OCI-LY7 (cell line): Measurements from ENCODE around the gene CASP5. TPM values are rescaled to one million over a fixed set of nuclear protein-coding genes. Genes with fewer than 3 reads are reported as not detected.
"Not testable (repeated sequence)": the region's sequence is repeated elsewhere in the genome, so short reads cannot be mapped to it uniquely, and the experiment has no call there.

Experiments
- BruUV-seq: library from RNA; stranded (reverse); fragments of 400-500 nt; replicated peaks from 2 replicates; lab custom pipeline; 2021; lab: Mats Ljungman, UMichigan
- CTCF ChIA-PET: fragments of 300-600 bp; sonication (Branson Sonifier 250); formaldehyde crosslinking; loops from one replicate; lab custom pipeline; 2022; ENCODE audit warnings: antibody characterized with exemption; ENCODE audit not compliant: unreplicated experiment; lab: Charles Lee
- POLR2A ChIA-PET: fragments of 300-600 bp; sonication (Branson Sonifier 250); formaldehyde crosslinking; loops from one replicate; lab custom pipeline; 2022; ENCODE audit warnings: antibody characterized with exemption; lab: Charles Lee
- DNase-seq: peaks from one replicate; pipeline ENCODE4 v3.0.0-alpha.2; 2015; ENCODE audit warnings: low spot score
- H2AFZ ChIP-seq: fragments of 200-600 bp; sonication (generic), shearing (Covaris generic); 2 replicates; pipeline ENCODE4 v1.6.1; 2014; ENCODE audit warnings: mild to moderate bottlenecking, antibody characterized with exemption, low read length, moderate library complexity
- H3K27ac ChIP-seq: fragments of 200-600 bp; sonication (generic); 2 replicates; pipeline ENCODE4 v1.5.1; 2014; ENCODE audit warnings: mixed run types, low read depth, mild to moderate bottlenecking, moderate library complexity, low read length, inconsistent platforms; ENCODE audit not compliant: poor library complexity, severe bottlenecking
- H3K36me3 ChIP-seq: fragments of 200-600 bp; sonication (generic); 2 replicates; pipeline ENCODE4 v1.6.1; 2014; ENCODE audit warnings: mild to moderate bottlenecking, antibody characterized with exemption, low read length, moderate library complexity, mixed read lengths; ENCODE audit not compliant: insufficient read depth
- H3K4me1 ChIP-seq: fragments of 200-600 bp; sonication (generic); 2 replicates; pipeline ENCODE4 v1.5.1; 2014; ENCODE audit warnings: mild to moderate bottlenecking, low read length; ENCODE audit not compliant: insufficient read depth, poor library complexity, severe bottlenecking
- H3K4me2 ChIP-seq: fragments of 200-600 bp; sonication (generic); 2 replicates; pipeline ENCODE4 v1.6.1; 2014; ENCODE audit warnings: mild to moderate bottlenecking, low read length
- H3K4me3 ChIP-seq: fragments of 200-600 bp; sonication (generic); 2 replicates; pipeline ENCODE4 v1.5.1; 2014; ENCODE audit warnings: mild to moderate bottlenecking, low read depth, low read length; ENCODE audit not compliant: poor library complexity, severe bottlenecking
- H3K79me2 ChIP-seq: fragments of 200-600 bp; sonication (generic); 2 replicates; pipeline ENCODE4 v1.6.1; 2016; ENCODE audit warnings: low read depth, mild to moderate bottlenecking, low read length, moderate library complexity, mixed read lengths; ENCODE audit not compliant: insufficient read depth
- H3K9me2 ChIP-seq: fragments of 200-600 bp; sonication (generic); 2 replicates; pipeline ENCODE4 v1.6.1; 2016; ENCODE audit warnings: mild to moderate bottlenecking, low read length, mixed read lengths; ENCODE audit not compliant: insufficient read depth
- H3K9me3 ChIP-seq: fragments of 200-600 bp; sonication (generic); 2 replicates; pipeline ENCODE4 v1.6.1; 2014; ENCODE audit warnings: mild to moderate bottlenecking, mixed run types, low read length, mixed read lengths
- H4K20me1 ChIP-seq: fragments of 200-600 bp; sonication (generic); 2 replicates; pipeline ENCODE4 v1.6.1; 2014; ENCODE audit warnings: mild to moderate bottlenecking, antibody characterized with exemption, low read length, moderate library complexity, mixed read lengths; ENCODE audit not compliant: insufficient read depth
- CTCF ChIP-seq: fragments of 200-600 bp; sonication (generic); conservative IDR thresholded peaks from 2 replicates; pipeline ENCODE4 v1.5.1; 2014; ENCODE audit warnings: mild to moderate bottlenecking, antibody characterized with exemption, low read length, moderate library complexity, mixed read lengths
- EZH2phosphoT487 ChIP-seq: fragments of 200-600 bp; sonication (generic); IDR thresholded peaks from 2 replicates; pipeline ENCODE4 v1.6.1; 2018; ENCODE audit warnings: low read depth, borderline replicate concordance, mild to moderate bottlenecking, mixed run types, antibody characterized with exemption, low read length, moderate library complexity, mixed read lengths
- intact Hi-C: fragments of 100-400 bp; cut with micrococcal nuclease; formaldehyde crosslinking; loops from one replicate; pipeline ENCODE4 v1.10.0; 2022; ENCODE audit not compliant: unreplicated experiment
- total RNA-seq, 2 experiments: library from RNA; depleted of rRNA in 1 of 2; stranded (reverse); fragments of >200 nt in 1 of 2; shearing (Covaris generic) in 1 of 2; gene quantifications; 2 replicates each; pipeline ENCODE4 v1.2.3, GENCODE V29; 2014 to 2022

The CASP5 gene
- total RNA-seq, 2 experiments from 2014 or later, result not detected

DNA sequence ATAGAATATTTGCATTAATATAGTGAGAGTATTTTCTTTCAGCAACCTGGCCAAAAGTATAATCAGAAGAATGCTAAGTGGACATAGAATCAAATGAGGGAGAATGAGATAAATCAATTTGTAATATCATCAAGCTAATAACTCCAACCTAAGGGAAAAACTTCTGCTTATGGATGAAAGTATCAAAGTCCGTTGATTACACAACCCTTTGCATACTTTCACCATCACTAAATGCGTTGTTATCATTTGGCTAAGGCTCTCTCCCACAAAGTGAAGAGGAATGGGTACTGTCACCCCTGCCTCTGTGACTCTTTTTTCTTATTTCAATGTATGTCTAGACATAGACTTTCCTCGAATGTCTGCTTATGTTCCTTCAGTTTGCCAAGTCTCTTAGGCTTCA lies 38.2 kb downstream of the CASP5 start:
- no peak overlapping the region for H3K4me2 ChIP-seq
- H3K9me2 ChIP-seq, result no peaks in the 10 kb centered on the region
- ChIA-PET CTCF (no interaction called here), POLR2A (no interaction called here)
- H3K4me3 ChIP-seq, result no peak overlapping the region
- no peaks in the 10 kb centered on the region for H3K9me3 ChIP-seq
- no peaks in the 10 kb centered on the region for H3K4me1 ChIP-seq
- no peak for TF ChIP-seq CTCF
- no peak for TF ChIP-seq EZH2phosphoT487
- H3K79me2 ChIP-seq, result no peaks in the 10 kb centered on the region
- DNase-seq, result no peak
- H3K27ac ChIP-seq, result no peak overlapping the region
- no peaks in the 10 kb centered on the region for H3K36me3 ChIP-seq
- BruUV-seq, result no TSS peak
- H2AFZ ChIP-seq, result no peak overlapping the region
- intact Hi-C loops, result no loop called here
- no peaks in the 10 kb centered on the region for H4K20me1 ChIP-seq

- ChIA-PET POLR2A (no interaction called here), CTCF (no interaction called here)
- H3K27ac ChIP-seq, result no peak overlapping the region
- no peak overlapping the region for H2AFZ ChIP-seq
- no peaks in the 10 kb centered on the region for H3K9me2 ChIP-seq
- no peak overlapping the region for H3K4me3 ChIP-seq
- H3K36me3 ChIP-seq, result no peaks in the 10 kb centered on the region
- TF ChIP-seq CTCF (no peak), EZH2phosphoT487 (no peak)
- BruUV-seq, result no TSS peak
- H4K20me1 ChIP-seq, result no peaks in the 10 kb centered on the region
- DNase-seq, result no peak
- H3K79me2 ChIP-seq, result no peaks in the 10 kb centered on the region
- no peak overlapping the region for H3K4me2 ChIP-seq
- intact Hi-C loops, result no loop called here
- no peaks in the 10 kb centered on the region for H3K4me1 ChIP-seq
- no peaks in the 10 kb centered on the region for H3K9me3 ChIP-seq
Observed at GRCh38 chr11:104979839-104980238, 43.1 kb downstream of the CASP5 start.

DNA sequence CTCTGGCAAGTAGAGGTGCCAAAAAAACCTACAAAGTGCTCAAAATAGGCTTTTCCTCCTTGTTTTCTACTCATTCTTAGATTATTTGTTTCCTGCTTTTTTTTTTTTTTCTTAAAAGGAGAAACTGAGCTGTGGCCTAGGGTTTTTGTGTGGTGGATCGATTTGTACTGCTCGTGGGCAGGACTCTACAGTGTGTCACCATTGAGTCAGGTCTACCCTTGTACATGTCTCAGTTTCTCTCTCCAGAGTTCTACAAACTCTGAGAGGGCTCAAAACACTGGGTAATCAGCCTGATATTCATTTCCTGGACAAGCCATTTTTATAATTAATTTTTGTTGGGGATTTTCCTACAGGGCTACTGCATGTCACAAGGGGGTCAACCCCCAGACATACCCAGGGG lies 49.4 kb downstream of the CASP5 start:
- Histone ChIP-seq H3K36me3 (no peaks in the 10 kb centered on the region), H4K20me1 (no peaks in the 10 kb centered on the region), H3K4me2 (no peak overlapping the region), H3K4me3 (no peak overlapping the region), H3K9me3 (no peaks in the 10 kb centered on the region), H3K9me2 (no peaks in the 10 kb centered on the region), H3K79me2 (no peaks in the 10 kb centered on the region), H2AFZ (no peak overlapping the region), H3K27ac (no peak overlapping the region), H3K4me1 (no peaks in the 10 kb centered on the region)
- no peak for TF ChIP-seq EZH2phosphoT487
- no peak for TF ChIP-seq CTCF
- BruUV-seq, result no TSS peak
- no peak for DNase-seq
- CTCF ChIA-PET, result no interaction called here
- intact Hi-C loops, result no loop called here
- POLR2A ChIA-PET, result no interaction called here

DNA sequence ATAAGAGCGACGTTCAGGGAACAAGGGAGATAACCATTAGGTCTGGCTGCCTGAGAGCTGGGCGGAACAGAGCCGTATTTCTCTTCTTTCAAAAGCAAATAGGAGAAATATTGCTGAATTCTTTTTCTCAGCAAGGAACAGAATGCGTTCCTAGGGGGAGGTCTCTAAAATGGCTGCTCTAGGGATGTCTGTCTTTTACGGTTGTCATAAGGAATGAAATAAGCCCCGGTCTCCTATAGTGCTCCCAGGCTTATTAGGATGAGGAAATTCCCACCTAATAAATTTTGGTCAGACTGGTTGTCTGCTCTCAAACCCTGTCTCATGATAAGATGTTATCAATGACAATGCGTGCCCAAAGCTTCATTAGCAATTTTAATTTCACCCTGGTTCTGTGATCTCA lies 50.0 kb downstream of the CASP5 start:
- CTCF ChIA-PET, POLR2A ChIA-PET: not testable (repeated sequence)
- peak; percentile 7 for DNase-seq

More for the DNA sequence above, 50.0 kb downstream of the CASP5 start:
- H3K27ac ChIP-seq, intact Hi-C loops, H2AFZ ChIP-seq, H3K4me1 ChIP-seq, H3K36me3 ChIP-seq, H3K9me2 ChIP-seq, H3K9me3 ChIP-seq, BruUV-seq, H3K79me2 ChIP-seq, H3K4me2 ChIP-seq, H3K4me3 ChIP-seq, H4K20me1 ChIP-seq: not testable (repeated sequence)
